HCT116 (cell line): Measurements from ENCODE around the gene PRKN. TPM values are rescaled to one million over a fixed set of nuclear protein-coding genes. Genes with fewer than 3 reads are reported as not detected.

Experiments
- ATAC-seq: fragments of 200-7000 bp; cut with Tn5 transposase; 2 replicates; pipeline ENCODE4 v1.9.1; 2020; ENCODE audit warnings: mild to moderate bottlenecking, moderate library complexity
- BruUV-seq: library from RNA; stranded (reverse); fragments of 400-500 nt; replicated peaks from 2 replicates; lab custom pipeline; 2021; lab: Mats Ljungman, UMichigan
- CTCF ChIA-PET: fragments of 300-600 bp; sonication (Branson Sonifier 250); formaldehyde crosslinking; loops from one replicate; lab custom pipeline; 2021; ENCODE audit warnings: antibody characterized with exemption; lab: Charles Lee
- POLR2A ChIA-PET: fragments of 300-600, 350-600 bp; sonication (Branson Sonifier 250); formaldehyde crosslinking; loops from one replicate; lab custom pipeline; 2021; ENCODE audit warnings: antibody characterized with exemption; lab: Charles Lee
- RAD21 ChIA-PET, 2 experiments: fragments of 300-600 bp; sonication (Branson Sonifier 250); formaldehyde crosslinking; loops; one replicate each; lab custom pipeline; 2023; ENCODE audit warnings: low total read pairs in 2 of 2; ENCODE audit not compliant: uncharacterized antibody in 2 of 2, unreplicated experiment in 2 of 2, low non-redundant PET in 1 of 2; lab: Charles Lee
- DNase-seq: peaks from one replicate; pipeline ENCODE4 v3.0.0-alpha.2; 2010; ENCODE audit warnings: low read depth, low spot score
- H2AFZ ChIP-seq: fragments of 200-600 bp; shearing (Covaris generic), sonication (generic); 2 replicates; pipeline ENCODE4 v1.6.1; 2017; ENCODE audit warnings: low read depth, mixed run types, mixed read lengths, antibody characterized with exemption, low read length; ENCODE audit not compliant: poor library complexity, severe bottlenecking
- H3K27ac ChIP-seq: 2 replicates; pipeline ENCODE4 v1.5.1; 2012; ENCODE audit warnings: low read depth, low read length
- H3K27me3 ChIP-seq: fragments of 200-600 bp; sonication (generic); 2 replicates; pipeline ENCODE4 v1.6.1; 2016; ENCODE audit warnings: mixed run types, low read length, mixed read lengths; ENCODE audit not compliant: insufficient read depth
- H3K36me3 ChIP-seq, 2 experiments: fragments of 200-500 bp in 1 of 2; fragments of 200-600 bp in 1 of 2; sonication (Bioruptor generic) in 1 of 2; sonication (generic) in 1 of 2; 2 replicates each; pipeline versions ENCODE4 v1.5.1 to v1.6.1; 2014 to 2016; ENCODE audit warnings: low read length in 2 of 2, inconsistent platforms in 1 of 2, mixed read lengths in 1 of 2, mixed run types in 1 of 2; ENCODE audit not compliant: insufficient read depth in 2 of 2, control insufficient read depth in 1 of 2
- H3K4me1 ChIP-seq, 2 experiments: fragments of 200-600 bp in 1 of 2; sonication (generic) in 1 of 2; 2 replicates each; pipeline versions ENCODE4 v1.5.1 to v1.6.1; 2012 to 2017; ENCODE audit warnings: low read length in 2 of 2, inconsistent platforms in 1 of 2, mild to moderate bottlenecking in 1 of 2, mixed read lengths in 1 of 2, mixed run types in 1 of 2, moderate library complexity in 1 of 2; ENCODE audit not compliant: insufficient read depth in 2 of 2, control insufficient read depth in 1 of 2
- H3K4me2 ChIP-seq: fragments of 200-600 bp; sonication (generic); 2 replicates; pipeline ENCODE4 v1.6.1; 2017; ENCODE audit warnings: mixed run types, low read length, mixed read lengths
- H3K4me3 ChIP-seq, 2 experiments: fragments of 200-600 bp in 1 of 2; sonication (generic) in 1 of 2; replicated peaks in 1 of 2; 2 replicates each; pipeline ENCODE4 v1.5.1; 2011 to 2016; ENCODE audit warnings: low read length in 2 of 2, control low read depth in 1 of 2, low read depth in 1 of 2, mild to moderate bottlenecking in 1 of 2, mixed read lengths in 1 of 2, mixed run types in 1 of 2
- H3K79me2 ChIP-seq: fragments of 200-600 bp; sonication (generic); 2 replicates; pipeline ENCODE4 v1.6.1; 2017; ENCODE audit warnings: mild to moderate bottlenecking, mixed run types, low read length, moderate library complexity, mixed read lengths; ENCODE audit not compliant: insufficient read depth
- H3K9ac ChIP-seq: fragments of 200-600 bp; sonication (generic); 2 replicates; pipeline ENCODE4 v1.6.1; 2016; ENCODE audit warnings: low read length, mixed read lengths
- H3K9me2 ChIP-seq: fragments of 200-600 bp; sonication (generic), shearing (Covaris generic); 2 replicates; pipeline ENCODE4 v1.6.1; 2017; ENCODE audit warnings: mixed run types, mild to moderate bottlenecking, moderate library complexity; ENCODE audit not compliant: insufficient read depth
- H3K9me3 ChIP-seq, 2 experiments: fragments of 200-500 bp in 1 of 2; fragments of 200-600 bp in 1 of 2; sonication (Bioruptor generic) in 1 of 2; sonication (generic) in 1 of 2; 2 replicates each; pipeline ENCODE4 v1.6.1; 2014 to 2017; ENCODE audit warnings: low read length in 2 of 2, mixed read lengths in 2 of 2, inconsistent platforms in 1 of 2, low read depth in 1 of 2, mild to moderate bottlenecking in 1 of 2, mixed run types in 1 of 2, moderate library complexity in 1 of 2; ENCODE audit not compliant: control insufficient read depth in 1 of 2, insufficient read depth in 1 of 2
- H4K20me1 ChIP-seq: fragments of 200-600 bp; sonication (generic), shearing (Covaris generic); 2 replicates; pipeline ENCODE4 v1.6.1; 2017; ENCODE audit warnings: mixed run types, mild to moderate bottlenecking, moderate library complexity; ENCODE audit not compliant: insufficient read depth
- ATF3 ChIP-seq: IDR thresholded peaks from 2 replicates; pipeline ENCODE4 v1.6.1; 2012
- CBX3 ChIP-seq: IDR thresholded peaks from 2 replicates; pipeline ENCODE4 v1.6.1; 2012; ENCODE audit warnings: low read depth
- CEBPB ChIP-seq: IDR thresholded peaks from 2 replicates; pipeline ENCODE4 v1.6.1; 2012; ENCODE audit warnings: low read depth
- EZH2 ChIP-seq: fragments of 200-600 bp; sonication (generic); IDR thresholded peaks from 2 replicates; pipeline ENCODE4 v1.6.1; 2017; ENCODE audit warnings: antibody characterized with exemption, mixed run types
- POLR2AphosphoS5 ChIP-seq: IDR thresholded peaks from 2 replicates; pipeline ENCODE4 v1.6.1; 2011; ENCODE audit warnings: mild to moderate bottlenecking, low read depth, low read length, moderate library complexity
- RAD21 ChIP-seq: IDR thresholded peaks from 2 replicates; pipeline ENCODE4 v1.6.1; 2012; ENCODE audit warnings: low read depth, mild to moderate bottlenecking
- REST ChIP-seq: IDR thresholded peaks from 2 replicates; pipeline ENCODE4 v1.6.1; 2012; ENCODE audit warnings: low read depth
- YY1 ChIP-seq: IDR thresholded peaks from 2 replicates; pipeline ENCODE4 v1.6.1; 2011; ENCODE audit warnings: low read length, low read depth, moderate library complexity, mild to moderate bottlenecking; ENCODE audit not compliant: insufficient replicate concordance; ENCODE audit errors: extremely low read depth
- ZBTB33 ChIP-seq: IDR thresholded peaks from 2 replicates; pipeline ENCODE4 v1.6.1; 2011; ENCODE audit warnings: mild to moderate bottlenecking, low read length, moderate library complexity; ENCODE audit not compliant: insufficient replicate concordance; ENCODE audit errors: extremely low read depth
- ZFX ChIP-seq: fragments of 450-650 bp; IDR thresholded peaks from 2 replicates; pipeline ENCODE4 v1.6.1; 2017
- intact Hi-C: fragments of 100-400 bp; cut with micrococcal nuclease; formaldehyde crosslinking; loops from 2 replicates; pipeline ENCODE4 v1.10.0; 2022
- total RNA-seq: library from RNA; stranded (reverse); gene quantifications from one replicate; pipeline ENCODE4 v1.2.1, GENCODE V29; 2021; ENCODE audit not compliant: unreplicated experiment

Gene PRKN
- total RNA-seq, 1 experiment from 2014 or later, result 2.6 TPM

GRCh38 chr6:162710936-162711335 is 16.6 kb downstream of the PRKN start:
- Histone ChIP-seq H3K4me1 (no peaks in the 10 kb centered on the region), H4K20me1 (no peaks in the 10 kb centered on the region), H3K27ac (no peak overlapping the region), H3K36me3 (no peaks in the 10 kb centered on the region), H3K27me3 (no peaks in the 10 kb centered on the region), H3K9me3 (no peaks in the 10 kb centered on the region; a peak in 1 of 4 replicates), H3K9me2 (no peaks in the 10 kb centered on the region), H2AFZ (no peak overlapping the region), H3K4me2 (no peak overlapping the region), H3K4me3 (no peak overlapping the region)
- ChIA-PET POLR2A (no interaction called here), RAD21 (no interaction called here)
- no peak for DNase-seq
- no peak for TF ChIP-seq EZH2
- TF ChIP-seq ZFX, result no peak
- TF ChIP-seq CEBPB, result no peak
- TF ChIP-seq CBX3, result no peak
- TF ChIP-seq POLR2AphosphoS5, result no peak
- TF ChIP-seq, all 23 proteins: peak for 0
- BruUV-seq, result no TSS peak
- CTCF ChIA-PET, result no interaction called here
- intact Hi-C loops, result no loop called here
- no peaks in the 10 kb centered on the region for H3K79me2 ChIP-seq
- no peak overlapping the region for H3K9ac ChIP-seq
- ATAC-seq, result no peak

GRCh38 chr6:162710419-162710818 is 17.1 kb downstream of the PRKN start:
- no peak for DNase-seq
- Histone ChIP-seq H3K27ac (no peak overlapping the region), H3K36me3 (no peaks in the 10 kb centered on the region), H3K9me2 (no peaks in the 10 kb centered on the region), H3K9me3 (no peaks in the 10 kb centered on the region; a peak in 1 of 4 replicates), H3K4me1 (no peaks in the 10 kb centered on the region), H3K27me3 (no peaks in the 10 kb centered on the region), H3K79me2 (no peaks in the 10 kb centered on the region), H3K9ac (no peak overlapping the region), H3K4me2 (no peak overlapping the region), H4K20me1 (no peaks in the 10 kb centered on the region), H2AFZ (no peak overlapping the region), H3K4me3 (no peak overlapping the region)
- RAD21 ChIA-PET, result no interaction called here
- no TSS peak for BruUV-seq
- CTCF ChIA-PET, result no interaction called here
- no peak for TF ChIP-seq RAD21
- TF ChIP-seq CEBPB, result no peak
- no peak for TF ChIP-seq POLR2AphosphoS5
- no peak for TF ChIP-seq ZBTB33
- TF ChIP-seq YY1, result no peak
- no peak for TF ChIP-seq ATF3
- no peak for TF ChIP-seq REST
- POLR2A ChIA-PET, result no interaction called here
- intact Hi-C loops, result no loop called here
- ATAC-seq, result no peak
